NCI-H524 treated with DMSO at 0.1 percent for 48 hours (cell line): Measurements from ENCODE around the gene CD27.
A peak's percentile ranks its signal among the peaks of the same experiment; 100 is the strongest.

Experiments used
- DNase-seq: peaks from one replicate; lab custom pipeline; 2025; lab: John Stamatoyannopoulos, UW

Gene CD27

DNA sequence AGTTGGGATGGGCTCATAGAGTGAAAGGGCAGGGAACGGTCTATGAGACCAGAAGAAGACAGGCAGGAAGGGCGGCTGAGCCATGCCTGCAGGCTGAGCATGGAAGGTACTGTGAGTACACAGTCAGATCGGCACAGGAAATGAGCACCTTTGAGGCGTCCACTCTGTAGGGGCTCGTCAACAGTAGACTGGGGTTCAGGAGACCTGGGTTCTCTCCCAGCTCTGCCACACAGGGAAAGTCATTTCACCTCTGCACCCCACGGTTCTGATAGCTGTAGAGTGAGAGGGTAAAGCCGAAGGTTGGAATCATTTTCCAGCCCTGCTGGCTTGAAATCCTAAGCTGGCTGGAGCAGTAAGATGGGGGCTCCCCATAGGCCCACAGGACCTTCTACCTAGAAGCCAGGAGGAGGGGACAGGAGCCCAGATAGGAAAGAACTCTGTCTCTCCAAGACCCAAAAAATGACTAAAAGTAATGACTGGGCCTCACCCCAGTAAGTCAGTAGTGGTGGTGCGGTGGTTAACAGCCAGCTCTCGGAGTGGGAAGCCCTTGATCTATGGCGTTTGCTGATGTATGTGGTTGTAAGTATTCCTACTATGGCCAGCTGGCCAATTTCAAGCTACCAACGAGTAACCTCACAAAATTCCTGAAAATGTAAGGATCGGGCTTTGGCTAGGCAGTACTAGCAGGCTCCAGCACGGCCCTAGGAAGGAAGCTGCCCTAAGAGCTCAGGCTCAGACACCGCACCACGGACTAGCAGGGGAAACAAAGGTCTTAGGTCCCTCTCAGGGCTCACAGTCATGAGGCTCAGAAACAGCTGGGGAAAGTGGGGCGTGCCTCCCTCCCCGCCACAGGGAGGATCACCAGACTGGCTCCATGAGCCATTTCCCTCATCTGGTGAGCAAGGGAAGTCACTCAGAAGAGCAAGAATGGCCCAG is 10.3 kb upstream of the CD27 start:
- DNase-seq, result no peak

DNA sequence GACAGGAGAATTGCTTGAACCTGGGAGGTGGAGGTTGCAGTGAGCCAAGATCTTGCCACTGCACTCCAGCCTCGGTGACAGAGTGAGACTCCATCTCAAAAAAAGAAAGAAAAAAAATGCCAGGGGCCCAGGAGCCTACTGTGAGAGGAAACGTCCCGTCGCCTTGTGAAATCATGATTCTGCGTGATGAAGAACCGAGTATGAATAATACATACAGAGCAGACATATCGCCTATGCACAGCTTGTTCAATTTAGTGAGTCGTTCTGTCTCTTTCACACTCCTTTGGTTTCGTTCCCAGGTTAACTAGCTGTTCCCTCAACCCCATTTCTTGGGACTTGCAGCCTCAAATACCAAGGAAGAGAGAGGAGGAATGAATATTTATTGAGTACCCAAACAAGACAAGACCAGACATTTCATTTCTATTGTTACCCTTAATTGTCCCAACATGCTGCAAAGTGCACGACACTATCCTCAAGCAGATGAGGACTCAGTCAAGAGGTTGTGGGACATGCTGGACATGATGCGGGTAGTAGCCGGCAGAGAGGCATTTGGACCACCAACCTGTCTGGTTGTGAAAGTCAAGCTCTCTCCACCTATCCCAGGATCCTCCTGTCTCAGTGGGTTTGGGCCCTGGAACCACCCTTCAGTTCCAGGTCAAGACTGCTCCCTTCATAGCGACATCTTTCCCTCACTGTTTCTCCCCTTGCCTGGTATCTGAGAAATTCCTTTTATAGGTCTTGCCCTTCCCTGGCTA is 8.6 kb upstream of the CD27 start:
- DNase-seq, result no peak

DNA sequence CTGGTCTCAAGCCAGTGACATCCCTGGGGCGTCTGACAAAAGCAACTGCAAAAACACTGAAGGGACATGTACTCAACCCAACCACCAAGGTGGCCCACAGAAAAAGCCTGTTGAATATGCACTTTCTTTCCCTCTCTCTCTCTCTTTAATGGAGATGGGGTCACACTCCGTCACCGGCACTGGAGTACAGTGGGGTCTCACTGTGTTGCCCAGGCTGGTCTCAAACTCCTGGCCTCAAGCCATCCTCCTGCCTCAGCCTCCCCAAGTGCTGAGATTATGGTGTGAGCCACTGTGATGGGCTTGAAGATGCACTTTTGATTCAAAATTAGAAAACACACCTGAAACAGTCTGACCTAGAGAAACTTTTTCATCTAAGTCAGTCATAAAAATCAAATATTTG is 7.2 kb upstream of the CD27 start:
- DNase-seq, result no peak

DNA sequence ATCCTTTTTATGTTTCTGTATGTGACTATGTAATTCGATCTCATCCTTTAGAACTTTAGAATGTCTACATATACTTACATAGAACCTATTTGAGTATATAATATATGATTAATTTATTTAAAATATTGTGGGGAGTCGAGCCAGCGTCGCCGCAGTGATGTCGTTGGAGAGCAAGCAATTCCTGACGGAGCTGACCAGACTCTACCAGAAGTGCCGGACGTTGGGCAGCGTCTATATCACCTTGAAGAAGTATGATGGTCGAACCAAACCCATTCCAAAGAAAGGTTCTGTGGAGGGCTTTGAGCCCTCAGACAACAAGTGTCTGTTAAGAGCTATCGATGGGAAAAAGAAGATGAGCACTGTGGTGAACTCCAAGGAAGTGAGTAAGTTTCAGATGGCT is 6.4 kb upstream of the CD27 start:
- no peak for DNase-seq

DNA sequence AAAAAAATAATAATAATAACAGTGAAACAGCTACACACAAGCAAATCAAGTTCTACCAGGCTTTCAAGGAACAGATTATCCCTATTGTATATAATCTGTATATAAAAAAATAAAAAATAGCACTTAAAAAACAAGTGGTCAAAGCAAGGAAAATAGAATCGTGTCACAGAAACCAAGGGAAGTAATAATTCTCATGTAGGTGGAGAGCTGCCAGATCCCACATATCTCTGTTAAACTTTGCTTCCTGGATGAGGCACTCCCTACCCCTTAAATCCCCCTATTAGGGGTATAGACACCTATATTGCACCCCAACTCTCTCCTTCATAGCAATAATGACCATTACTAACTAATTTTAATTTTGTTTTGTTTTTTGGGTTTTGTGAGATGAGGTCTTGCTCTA is 4.4 kb upstream of the CD27 start:
- DNase-seq, result no peak

DNA sequence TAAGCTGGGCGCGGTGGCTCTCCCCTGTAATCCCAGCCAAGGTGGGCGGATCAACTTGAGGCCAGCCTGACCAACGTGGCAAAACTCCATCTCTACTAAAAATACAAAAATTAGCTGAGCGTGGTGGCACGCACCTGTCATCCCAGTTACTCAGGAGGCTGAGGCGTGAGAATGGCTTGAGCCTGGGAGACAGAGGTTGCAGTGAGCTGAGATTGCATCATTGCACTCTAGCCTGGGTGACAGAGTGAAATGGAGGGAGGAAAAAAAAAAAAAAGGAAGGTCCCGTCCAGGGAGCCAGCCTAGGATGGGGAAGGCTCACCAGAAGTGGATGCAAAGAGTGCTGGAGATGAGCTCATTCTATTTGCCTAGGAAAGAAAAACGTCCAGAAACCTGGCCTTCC is 1.9 kb upstream of the CD27 start:
- DNase-seq, result no peak

DNA sequence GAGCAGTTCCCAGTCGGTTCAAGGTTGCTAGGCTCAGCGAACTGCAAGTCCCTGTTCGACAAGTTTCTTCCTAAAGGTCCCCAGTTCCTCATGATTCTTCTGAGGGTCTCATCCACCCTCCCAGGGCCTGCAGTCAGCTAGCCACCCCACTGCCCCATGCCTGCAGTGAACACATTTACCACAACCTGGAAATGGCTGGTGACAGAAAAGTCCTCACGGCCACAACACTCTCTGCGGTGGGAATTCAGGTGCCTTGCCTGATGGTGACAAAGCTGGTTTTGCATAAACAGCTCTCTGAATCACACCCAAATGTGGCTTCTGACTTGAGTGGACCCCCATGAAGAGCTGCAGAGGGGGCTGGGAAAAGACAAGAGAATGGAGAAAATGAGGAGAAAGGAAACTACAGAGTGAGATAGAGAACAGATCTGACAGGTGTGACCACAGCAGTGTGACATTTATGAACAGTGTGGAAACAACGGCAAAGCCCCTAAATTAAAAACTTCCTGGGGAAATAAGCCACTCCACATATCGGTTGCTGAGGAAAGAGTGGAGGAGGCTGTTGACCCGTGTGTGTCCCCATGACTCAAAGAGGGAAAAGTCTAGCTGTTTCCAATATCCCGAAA is 1.3 kb upstream of the CD27 start:
- no peak for DNase-seq

DNA sequence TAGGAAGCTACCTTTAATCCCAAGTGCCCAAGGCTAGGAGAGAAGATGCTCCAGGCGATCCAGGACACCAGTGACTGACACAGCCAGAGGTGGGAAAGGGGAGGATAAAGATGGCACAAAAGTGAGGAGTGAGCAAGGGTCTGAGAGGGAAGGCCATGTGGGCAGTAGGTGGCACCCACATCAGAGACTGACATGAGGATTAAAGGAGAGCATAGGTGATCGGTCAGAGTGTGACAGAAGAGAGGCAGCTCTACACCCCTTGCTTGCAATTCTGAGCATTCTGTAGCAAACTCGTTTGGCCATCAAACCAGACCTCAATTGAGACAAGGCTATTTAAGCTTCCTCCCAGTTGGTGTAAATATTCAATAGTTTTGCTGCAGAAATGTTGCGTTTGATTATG is 724 bp upstream of the CD27 start:
- DNase-seq, result no peak

DNA sequence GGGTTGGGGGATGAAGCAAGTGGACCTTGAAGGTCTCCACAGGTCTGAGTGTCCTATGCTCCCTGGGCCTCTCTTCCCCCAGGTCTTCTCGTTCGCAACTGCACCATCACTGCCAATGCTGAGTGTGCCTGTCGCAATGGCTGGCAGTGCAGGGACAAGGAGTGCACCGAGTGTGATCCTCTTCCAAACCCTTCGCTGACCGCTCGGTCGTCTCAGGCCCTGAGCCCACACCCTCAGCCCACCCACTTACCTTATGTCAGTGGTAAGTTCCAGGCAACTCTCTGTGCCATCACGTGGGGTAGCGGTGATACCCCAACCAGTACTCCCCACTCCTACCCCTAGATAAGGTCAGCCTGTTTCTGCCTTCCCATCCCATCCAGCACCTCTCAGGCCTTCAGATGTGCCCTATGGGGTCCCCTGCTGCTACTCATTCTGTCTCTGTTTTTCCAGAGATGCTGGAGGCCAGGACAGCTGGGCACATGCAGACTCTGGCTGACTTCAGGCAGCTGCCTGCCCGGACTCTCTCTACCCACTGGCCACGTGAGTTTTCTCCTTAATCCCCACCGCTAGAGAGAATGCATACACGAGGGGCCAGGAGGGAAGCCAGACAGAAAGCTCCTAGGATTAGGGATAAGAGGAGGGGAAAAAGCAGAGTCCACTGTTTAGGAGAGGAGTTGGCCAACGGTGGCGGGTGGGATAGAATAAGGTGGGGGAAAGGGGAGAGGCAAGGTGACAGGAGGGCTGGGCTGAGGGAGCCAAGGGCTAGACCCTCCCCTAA is 5.5 kb downstream of the CD27 start:
- peak; percentile 20 for DNase-seq

DNA sequence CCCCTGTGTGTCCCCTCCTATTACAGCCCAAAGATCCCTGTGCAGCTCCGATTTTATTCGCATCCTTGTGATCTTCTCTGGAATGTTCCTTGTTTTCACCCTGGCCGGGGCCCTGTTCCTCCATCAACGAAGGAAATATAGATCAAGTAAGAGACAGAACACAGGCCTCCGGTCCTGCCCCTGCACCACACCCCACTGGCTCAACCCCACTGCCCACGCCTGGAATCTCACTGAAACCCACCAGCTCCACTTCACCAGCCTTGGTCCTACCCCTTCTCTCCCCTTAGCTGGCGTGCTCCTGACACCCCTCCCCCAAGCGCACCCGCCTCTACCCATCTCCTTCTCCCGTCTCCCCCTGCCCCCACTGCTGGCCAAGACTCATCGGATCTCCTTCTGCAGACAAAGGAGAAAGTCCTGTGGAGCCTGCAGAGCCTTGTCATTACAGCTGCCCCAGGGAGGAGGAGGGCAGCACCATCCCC is 6.2 kb downstream of the CD27 start:
- DNase-seq, result no peak

DNA sequence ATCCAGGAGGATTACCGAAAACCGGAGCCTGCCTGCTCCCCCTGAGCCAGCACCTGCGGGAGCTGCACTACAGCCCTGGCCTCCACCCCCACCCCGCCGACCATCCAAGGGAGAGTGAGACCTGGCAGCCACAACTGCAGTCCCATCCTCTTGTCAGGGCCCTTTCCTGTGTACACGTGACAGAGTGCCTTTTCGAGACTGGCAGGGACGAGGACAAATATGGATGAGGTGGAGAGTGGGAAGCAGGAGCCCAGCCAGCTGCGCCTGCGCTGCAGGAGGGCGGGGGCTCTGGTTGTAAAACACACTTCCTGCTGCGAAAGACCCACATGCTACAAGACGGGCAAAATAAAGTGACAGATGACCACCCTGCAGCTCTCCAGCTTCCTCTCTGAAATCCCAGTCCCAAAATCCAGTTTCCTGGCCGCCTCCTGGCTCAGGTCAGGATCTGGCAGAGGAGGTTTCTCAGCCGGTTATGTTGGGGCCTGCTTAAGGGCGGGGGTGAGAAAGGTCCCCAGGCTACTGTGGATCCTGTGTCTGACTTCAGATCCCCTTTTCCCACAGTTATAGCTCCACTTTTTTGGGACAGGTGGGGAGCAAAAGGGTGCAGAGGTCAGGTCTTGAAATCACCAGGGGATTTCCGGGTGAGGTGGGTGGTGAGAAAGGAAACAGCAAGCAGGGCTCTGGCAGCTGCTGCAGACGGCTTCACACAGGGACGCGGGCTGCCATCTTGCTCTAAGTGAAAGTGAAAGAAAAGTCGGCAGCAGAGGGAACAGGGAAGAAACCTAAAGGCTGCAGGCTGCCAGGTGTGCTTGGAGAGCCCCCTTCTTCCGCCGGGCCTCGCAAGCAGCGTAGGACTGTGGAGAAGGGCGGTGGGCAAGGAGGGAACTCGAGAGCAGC is 6.8 kb downstream of the CD27 start, which contains the start of gene TAPBPL:
TAPBPL (plus strand) TSS at position 695 of the 897 bp plus-strand sequence. CDS start 207 bp downstream, outside the sequence.
- DNase-seq, result peak; percentile 82

DNA sequence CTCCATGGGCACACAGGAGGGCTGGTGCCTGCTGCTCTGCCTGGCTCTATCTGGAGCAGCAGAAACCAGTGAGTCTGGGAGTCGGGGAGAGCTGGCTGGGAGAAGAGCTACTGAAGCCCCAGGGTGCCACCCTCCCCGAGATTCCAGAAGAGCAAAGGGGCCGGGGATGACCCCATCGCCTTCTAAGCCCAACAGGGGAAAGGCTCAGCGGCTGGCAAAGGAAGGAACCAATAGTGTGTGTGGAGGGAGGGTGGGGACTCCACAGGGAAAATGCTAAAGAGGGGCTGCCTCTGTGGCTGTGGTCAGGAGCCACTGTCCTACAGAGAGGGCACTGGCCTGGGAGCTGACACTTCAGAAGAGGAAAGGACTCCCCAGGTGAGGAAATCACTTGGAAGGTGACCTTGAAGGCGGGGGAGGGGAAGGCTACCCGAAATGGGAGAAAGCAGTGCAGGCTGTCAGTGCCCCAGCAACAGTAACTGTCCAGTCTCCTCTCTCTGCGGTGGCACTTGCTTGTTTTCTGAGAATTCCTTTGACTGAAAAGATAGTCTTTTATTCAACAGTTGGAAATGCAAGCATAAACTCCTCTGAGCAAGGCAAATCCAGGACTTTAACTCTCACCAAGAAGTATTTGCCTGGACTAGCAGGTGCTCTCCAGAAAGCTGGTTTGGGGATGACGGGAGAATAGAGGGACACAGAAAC is 7.6 kb downstream of the CD27 start:
- DNase-seq, result no peak

DNA sequence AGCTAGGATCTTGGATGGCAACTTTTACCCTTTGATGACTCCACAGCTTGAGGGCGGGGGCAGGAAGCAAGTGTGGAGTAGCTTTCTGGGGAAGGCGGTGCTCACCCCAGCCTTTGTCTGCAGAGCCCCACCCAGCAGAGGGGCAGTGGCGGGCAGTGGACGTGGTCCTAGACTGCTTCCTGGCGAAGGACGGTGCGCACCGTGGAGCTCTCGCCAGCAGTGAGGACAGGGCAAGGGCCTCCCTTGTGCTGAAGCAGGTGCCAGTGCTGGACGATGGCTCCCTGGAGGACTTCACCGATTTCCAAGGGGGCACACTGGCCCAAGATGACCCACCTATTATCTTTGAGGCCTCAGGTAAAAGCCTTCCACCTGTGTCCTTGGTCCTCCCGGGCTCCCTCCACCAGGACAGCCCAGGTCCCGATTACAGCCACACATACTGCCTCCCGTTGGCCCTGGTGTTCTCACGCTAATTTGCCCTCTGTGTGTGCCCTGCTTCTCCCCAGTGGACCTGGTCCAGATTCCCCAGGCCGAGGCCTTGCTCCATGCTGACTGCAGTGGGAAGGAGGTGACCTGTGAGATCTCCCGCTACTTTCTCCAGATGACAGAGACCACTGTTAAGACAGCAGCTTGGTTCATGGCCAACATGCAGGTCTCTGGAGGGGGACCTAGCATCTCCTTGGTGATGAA is 8.3 kb downstream of the CD27 start:
- DNase-seq, result no peak

DNA sequence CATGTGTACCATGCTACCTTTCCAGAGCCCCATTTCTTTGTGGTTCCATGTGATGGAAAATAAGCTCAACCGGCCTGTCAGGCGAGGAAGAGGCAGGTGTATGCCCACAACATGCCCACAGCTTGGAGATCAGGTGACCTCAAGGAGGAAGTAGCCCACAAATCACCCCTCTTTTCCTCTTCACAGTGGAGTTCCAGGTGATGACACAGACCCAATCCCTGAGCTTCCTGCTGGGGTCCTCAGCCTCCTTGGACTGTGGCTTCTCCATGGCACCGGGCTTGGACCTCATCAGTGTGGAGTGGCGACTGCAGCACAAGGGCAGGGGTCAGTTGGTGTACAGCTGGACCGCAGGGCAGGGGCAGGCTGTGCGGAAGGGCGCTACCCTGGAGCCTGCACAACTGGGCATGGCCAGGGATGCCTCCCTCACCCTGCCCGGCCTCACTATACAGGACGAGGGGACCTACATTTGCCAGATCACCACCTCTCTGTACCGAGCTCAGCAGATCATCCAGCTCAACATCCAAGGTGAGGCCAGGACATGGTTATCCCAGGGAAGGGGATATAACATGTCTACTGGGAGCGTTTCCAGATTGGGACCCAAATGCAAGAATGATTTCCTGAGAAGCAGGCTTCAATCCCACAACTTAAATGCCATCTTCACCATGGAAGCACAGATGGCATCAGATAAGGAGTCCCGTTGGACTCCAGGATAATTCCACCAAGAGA is 12.6 kb downstream of the CD27 start:
- DNase-seq, result no peak

DNA sequence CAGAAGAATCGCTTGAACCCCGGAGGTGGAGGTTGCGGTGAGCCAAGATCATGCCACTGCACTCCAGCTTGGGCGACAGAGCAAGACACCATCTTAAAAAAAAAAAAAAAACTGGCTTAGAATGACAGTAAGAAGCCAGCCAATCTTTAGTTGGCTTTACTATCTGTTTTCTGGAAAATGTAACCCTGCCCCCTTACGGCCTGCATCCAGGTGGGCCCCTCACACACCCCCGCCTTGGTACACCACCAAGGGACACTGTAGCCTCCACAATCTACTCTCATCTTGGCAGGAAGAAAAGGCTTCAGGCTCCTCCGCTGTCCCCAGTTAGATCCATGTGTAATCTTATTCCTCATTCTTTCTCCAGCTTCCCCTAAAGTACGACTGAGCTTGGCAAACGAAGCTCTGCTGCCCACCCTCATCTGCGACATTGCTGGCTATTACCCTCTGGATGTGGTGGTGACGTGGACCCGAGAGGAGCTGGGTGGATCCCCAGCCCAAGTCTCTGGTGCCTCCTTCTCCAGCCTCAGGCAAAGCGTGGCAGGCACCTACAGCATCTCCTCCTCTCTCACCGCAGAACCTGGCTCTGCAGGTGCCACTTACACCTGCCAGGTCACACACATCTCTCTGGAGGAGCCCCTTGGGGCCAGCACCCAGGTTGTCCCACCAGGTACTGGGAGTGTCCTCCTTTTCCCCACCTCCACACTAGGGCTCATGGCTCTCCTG is 13.7 kb downstream of the CD27 start:
- no peak for DNase-seq

DNA sequence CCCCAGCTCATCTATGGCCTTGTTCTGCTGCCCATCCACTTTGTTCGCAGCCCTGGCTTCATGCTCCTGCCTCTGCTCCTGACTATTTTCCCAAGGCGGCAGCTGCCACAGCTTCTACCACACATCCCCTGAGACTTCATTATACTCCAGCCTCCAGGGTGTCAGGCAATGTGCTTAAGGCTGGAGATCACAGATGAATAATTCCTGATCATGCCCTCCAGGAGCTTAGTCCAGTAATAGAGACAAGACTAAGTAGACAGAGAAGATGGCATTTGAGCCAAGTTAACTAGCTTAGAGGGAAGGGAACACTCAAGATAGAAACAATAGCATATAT is 14.2 kb downstream of the CD27 start:
- DNase-seq, result no peak

DNA sequence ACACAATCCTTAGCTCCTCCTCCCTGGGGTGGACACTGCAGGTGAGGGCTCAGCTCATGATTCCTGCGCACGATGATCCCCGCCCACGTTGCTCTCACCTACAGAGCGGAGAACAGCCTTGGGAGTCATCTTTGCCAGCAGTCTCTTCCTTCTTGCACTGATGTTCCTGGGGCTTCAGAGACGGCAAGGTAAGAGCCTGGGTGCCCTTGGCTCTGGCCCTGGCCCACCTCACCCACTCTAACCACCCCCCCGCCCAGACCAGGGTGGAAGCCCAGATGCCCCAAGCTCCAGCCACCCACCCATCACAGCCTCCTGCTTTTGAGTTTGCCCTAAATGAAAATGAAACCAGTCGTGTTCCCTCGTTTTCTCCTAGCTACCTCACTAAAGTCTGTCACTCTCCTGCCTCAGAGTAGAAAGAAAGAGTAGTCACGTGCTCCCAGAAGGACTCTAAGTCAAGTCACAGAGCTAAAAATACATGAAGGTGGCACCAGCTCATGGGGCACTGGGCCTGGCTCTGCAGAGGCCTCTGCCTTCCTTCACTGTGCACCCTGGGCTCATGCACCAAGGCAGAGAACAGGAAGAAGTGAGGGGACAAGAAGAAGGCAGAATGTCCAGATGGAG is 16.1 kb downstream of the CD27 start:
- no peak for DNase-seq
